ENCODE measurements around the gene ANO6.

- TF ChIP-seq CTCF (IDR thresholded peaks at IDR 0.05 in 8 of 11, conservative IDR thresholded peaks at IDR 0.05 in 3 of 11) (no peak), POLR2A (IDR thresholded peaks at IDR 0.05) (no peak), POLR2AphosphoS5 (IDR thresholded peaks at IDR 0.05) (no peak)
Measured at GRCh38 chr12:45348311-45348710, 132.4 kb downstream of the ANO6 start.
